ENCODE data around the gene ACTR5. TPM values are rescaled to one million over a fixed set of nuclear protein-coding genes. Genes with fewer than 3 reads are reported as not detected.

ACTR5 gene
- total and polyA plus RNA-seq, 2 of the 13 experiments (the other 11 are each of a cell fraction or from before 2014, with no cell fraction given), result 19.5 to 20.5 TPM

GRCh38 chr20:38747495-38748096 lies 664 bp upstream of the ACTR5 start (continued):
- 0 out of 2 replicates have a peak, but pooled peaks have one; percentile 14 for TF ChIP-seq CSRNP2 (CRISPR knock-in tag; conservative IDR thresholded peaks at IDR 0.05; ENCODE audit: low read depth)
- peak; percentile 76; the same call in 1 of the 2 replicates for TF ChIP-seq ZFP36L1 (CRISPR knock-in tag; IDR thresholded peaks at IDR 0.05)
- TF ChIP-seq KLF15 (CRISPR knock-in tag; IDR thresholded peaks at IDR 0.05; ENCODE audit: borderline replicate concordance), result no peak
- peak; percentile 32 for TF ChIP-seq TEAD3 (CRISPR knock-in tag; optimal IDR thresholded peaks at IDR 0.05; ENCODE audit: borderline replicate concordance)
- no peak for TF ChIP-seq YY1 (IDR thresholded peaks at IDR 0.05; ENCODE audit: insufficient read depth, insufficient replicate concordance, low read depth, low read length)
- TF ChIP-seq ZNF713 (CRISPR knock-in tag; IDR thresholded peaks at IDR 0.05), result 0 out of 2 replicates have a peak, but pooled peaks have one; percentile 25
- TF ChIP-seq ZNF274 (CRISPR knock-in tag; IDR thresholded peaks at IDR 0.05), result peak; percentile 28; the same call in 1 of the 2 replicates
- peak; percentile 47; the same call in 1 of the 2 replicates for TF ChIP-seq DNMT3B (CRISPR knock-in tag; conservative IDR thresholded peaks at IDR 0.05)
- peak; percentile 18; the same call in 1 of the 2 replicates for TF ChIP-seq ZNF460 (CRISPR knock-in tag; IDR thresholded peaks at IDR 0.05; ENCODE audit: borderline replicate concordance)
- no peak for TF ChIP-seq CBX1 (IDR thresholded peaks at IDR 0.05; ENCODE audit: low read depth)
- no peak for TF ChIP-seq ZNF280D (CRISPR knock-in tag; IDR thresholded peaks at IDR 0.05)
- 0 out of 2 replicates have a peak, but pooled peaks have one; percentile 31 for TF ChIP-seq PRMT3 (CRISPR knock-in tag; IDR thresholded peaks at IDR 0.05; ENCODE audit: borderline replicate concordance, low read depth)
- 0 out of 2 replicates have a peak, but pooled peaks have one; percentile 6 for TF ChIP-seq ZNF609 (CRISPR knock-in tag; IDR thresholded peaks at IDR 0.05; ENCODE audit: borderline replicate concordance)
- TF ChIP-seq THYN1 (CRISPR knock-in tag; IDR thresholded peaks at IDR 0.05; ENCODE audit: borderline replicate concordance, low read depth), result no peak
- 0 out of 2 replicates have a peak, but pooled peaks have one; percentile 65 for TF ChIP-seq HOXA9 (CRISPR knock-in tag; IDR thresholded peaks at IDR 0.05; ENCODE audit: borderline replicate concordance)
- no peak for TF ChIP-seq E2F1 (CRISPR knock-in tag; IDR thresholded peaks at IDR 0.05)
- TF ChIP-seq NR2F2 (IDR thresholded peaks at IDR 0.05; ENCODE audit: borderline replicate concordance, low read depth), result peak; percentile 15; the same call in 1 of the 2 replicates
